Measurements from ENCODE around the gene CT45A1.
"Not testable (repeated sequence)": the region's sequence is repeated elsewhere in the genome, so short reads cannot be mapped to it uniquely, and the experiment has no call there.

Gene CT45A1
- long read RNA-seq, result 0 reads

GRCh38 chrX:135713183-135713689, at the start of gene CT45A1:
CT45A1 (plus strand) TSS chrX:135713639; CDS start chrX:135718941, 5,302 bp downstream.
- not testable (repeated sequence) for DNase-seq (ENCODE audit: low read depth in 1 of 2, low spot score in 1 of 2); H3K27me3 ChIP-seq (ENCODE audit: insufficient read depth, poor library complexity, severe bottlenecking)

GRCh38 chrX:135672979-135673378, 40.5 kb upstream of the CT45A1 start:
- H3K27me3 ChIP-seq (ENCODE audit: insufficient read depth, poor library complexity, severe bottlenecking); H3K27ac ChIP-seq (replicated peaks); DNase-seq (ENCODE audit: low read depth in 1 of 2, low spot score in 1 of 2); H3K4me3 ChIP-seq (replicated peaks; ENCODE audit: insufficient read depth, low read length): not testable (repeated sequence)

More at GRCh38 chrX:135713183-135713689, at the start of gene CT45A1:
- H3K4me3 ChIP-seq (replicated peaks; ENCODE audit: insufficient read depth, low read length); H3K27ac ChIP-seq (replicated peaks): not testable (repeated sequence)

- DNase-seq (ENCODE audit: low read depth in 1 of 2, low spot score in 1 of 2), result peak in 1 of 2 experiments; percentile 6
- H3K27me3 ChIP-seq (ENCODE audit: insufficient read depth, poor library complexity, severe bottlenecking), result no peaks in the 10 kb centered on the region
- H3K4me3 ChIP-seq (replicated peaks; ENCODE audit: insufficient read depth, low read length), result no peak overlapping the region
- H3K27ac ChIP-seq (replicated peaks), result no peak overlapping the region
- TF ChIP-seq CTCF (IDR thresholded peaks at IDR 0.05; ENCODE audit: insufficient read depth, low read length) (no peak), SPI1 (IDR thresholded peaks at IDR 0.05; ENCODE audit: borderline replicate concordance, low read depth) (no peak), POLR2AphosphoS5 (IDR thresholded peaks at IDR 0.05; ENCODE audit: low read depth) (no peak), GABPA (IDR thresholded peaks at IDR 0.05; ENCODE audit: low read depth) (no peak), REST (IDR thresholded peaks at IDR 0.05; ENCODE audit: insufficient replicate concordance, low read depth) (no peak)
These were observed 25.3 kb upstream of the CT45A1 start for GRCh38 chrX:135688137-135688536.

- TF ChIP-seq POLR2AphosphoS5 (IDR thresholded peaks at IDR 0.05; ENCODE audit: low read depth), result no peak
- no peak for TF ChIP-seq SPI1 (IDR thresholded peaks at IDR 0.05; ENCODE audit: borderline replicate concordance, low read depth)
- TF ChIP-seq CTCF (IDR thresholded peaks at IDR 0.05; ENCODE audit: insufficient read depth, low read length), result no peak
- TF ChIP-seq REST (IDR thresholded peaks at IDR 0.05; ENCODE audit: insufficient replicate concordance, low read depth), result no peak
- no peak for TF ChIP-seq GABPA (IDR thresholded peaks at IDR 0.05; ENCODE audit: low read depth)
- H3K27ac ChIP-seq (replicated peaks), result no peak overlapping the region
- no peak for DNase-seq (ENCODE audit: low read depth in 1 of 2, low spot score in 1 of 2)
- no peak overlapping the region for H3K4me3 ChIP-seq (replicated peaks; ENCODE audit: insufficient read depth, low read length)
- H3K27me3 ChIP-seq (ENCODE audit: insufficient read depth, poor library complexity, severe bottlenecking), result no peaks in the 10 kb centered on the region
These were observed 18.0 kb upstream of the CT45A1 start for GRCh38 chrX:135695471-135695870.

GRCh38 chrX:135697601-135698000, 15.8 kb upstream of the CT45A1 start:
- no peak overlapping the region for H3K4me3 ChIP-seq (replicated peaks; ENCODE audit: insufficient read depth, low read length)
- DNase-seq (ENCODE audit: low read depth in 1 of 2, low spot score in 1 of 2), result no peak
- H3K27ac ChIP-seq (replicated peaks), result no peak overlapping the region
- no peak for TF ChIP-seq POLR2AphosphoS5 (IDR thresholded peaks at IDR 0.05; ENCODE audit: low read depth)
- TF ChIP-seq REST (IDR thresholded peaks at IDR 0.05; ENCODE audit: insufficient replicate concordance, low read depth), result no peak
- no peak for TF ChIP-seq CTCF (IDR thresholded peaks at IDR 0.05; ENCODE audit: insufficient read depth, low read length)
- no peak for TF ChIP-seq SPI1 (IDR thresholded peaks at IDR 0.05; ENCODE audit: borderline replicate concordance, low read depth)
- no peak for TF ChIP-seq GABPA (IDR thresholded peaks at IDR 0.05; ENCODE audit: low read depth)
- H3K27me3 ChIP-seq (ENCODE audit: insufficient read depth, poor library complexity, severe bottlenecking), result no peaks in the 10 kb centered on the region
